GM21381 (cell line): Measurements from ENCODE around the gene RAPGEF6.
"Not testable (repeated sequence)": the region's sequence is repeated elsewhere in the genome, so short reads cannot be mapped to it uniquely, and the experiment has no call there.

Source experiments
- ATAC-seq: cut with Tn5 transposase; IDR thresholded peaks from one replicate; pipeline ENCODE4 v1.9.1; 2021; ENCODE audit warnings: mild to moderate bottlenecking, moderate library complexity; ENCODE audit not compliant: unreplicated experiment

Gene RAPGEF6

DNA sequence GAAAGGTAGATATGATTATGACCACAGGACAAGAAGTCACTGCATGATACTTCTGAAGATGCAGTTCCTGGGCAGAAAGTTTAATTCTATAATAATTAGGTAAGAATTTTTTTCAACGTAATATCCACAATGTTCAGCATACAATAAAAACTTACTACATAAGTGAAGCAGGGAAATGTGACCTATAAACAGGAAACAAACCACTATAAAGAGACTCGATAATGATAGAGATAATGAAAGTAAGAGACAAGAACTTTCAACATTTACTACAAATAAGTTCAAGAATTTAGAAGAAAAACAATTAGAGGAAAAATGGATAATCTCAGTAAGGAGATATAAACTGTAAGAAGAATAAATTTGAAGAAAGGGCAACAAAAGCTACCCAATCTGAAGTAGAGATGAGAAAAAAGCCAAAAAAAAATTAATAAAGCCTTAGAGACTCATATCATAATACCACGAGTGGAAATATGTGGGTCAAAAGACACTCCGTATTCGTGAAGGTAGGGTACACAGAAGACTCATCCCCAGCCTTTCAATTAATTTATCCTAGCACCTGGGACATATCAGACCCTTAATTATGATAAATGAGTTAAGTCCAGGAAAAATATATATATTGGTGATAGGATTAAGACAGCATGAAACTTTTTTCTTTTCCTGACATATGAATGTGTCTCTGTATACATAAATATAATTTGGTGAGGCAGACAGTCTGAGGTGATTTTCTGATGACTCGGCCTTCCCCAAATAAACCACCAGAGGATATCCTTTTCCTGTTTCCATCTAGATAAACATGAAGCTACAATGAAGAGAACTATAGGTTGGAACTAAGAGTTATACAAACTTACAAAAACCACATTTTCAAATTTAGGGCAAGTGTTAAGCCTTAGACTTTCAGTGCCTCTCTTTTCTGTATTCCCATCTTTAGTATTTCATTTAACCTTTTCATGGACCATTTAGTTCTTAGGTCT, 120.4 kb downstream of the RAPGEF6 start:
- no peak for ATAC-seq

DNA sequence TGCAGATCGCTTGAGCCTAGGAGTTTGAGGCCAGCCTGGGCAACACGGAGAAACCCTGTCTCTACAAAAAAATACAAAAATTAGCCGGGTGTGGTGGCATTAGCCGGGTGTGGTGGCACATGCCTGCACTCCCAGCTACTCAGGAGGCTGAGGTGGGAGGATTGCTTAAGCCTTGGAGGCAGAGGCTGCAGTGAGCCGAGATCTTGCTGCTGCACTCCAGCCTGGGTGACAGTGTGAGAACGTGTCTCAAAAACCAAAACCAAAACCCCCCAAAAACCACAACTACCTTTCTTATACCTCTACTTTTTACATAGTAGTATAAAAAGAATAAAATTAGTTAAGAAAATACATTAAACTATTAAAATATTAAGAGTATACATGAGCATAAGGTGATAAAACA, 121.2 kb downstream of the RAPGEF6 start:
- no peak for ATAC-seq

DNA sequence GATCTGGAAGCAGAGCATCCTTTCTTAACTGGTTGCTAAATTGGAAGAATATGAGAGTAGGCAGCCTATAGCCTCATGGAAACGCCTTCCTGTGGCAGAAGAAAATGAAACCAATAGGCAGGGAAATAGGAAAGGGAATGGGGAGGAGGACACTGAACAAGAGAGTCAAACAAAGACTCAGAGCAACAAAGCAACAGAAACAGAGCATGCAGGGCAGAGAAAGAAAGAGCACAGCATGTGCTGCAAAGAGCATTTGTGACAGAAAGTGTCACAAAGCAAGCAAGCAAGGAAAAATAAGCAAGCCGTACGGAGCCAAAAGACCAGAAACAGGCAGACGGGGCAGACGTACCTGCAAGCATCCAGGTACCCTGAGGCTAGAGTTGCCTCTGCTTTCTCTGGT, 123.1 kb downstream of the RAPGEF6 start:
- ATAC-seq, result no peak

DNA sequence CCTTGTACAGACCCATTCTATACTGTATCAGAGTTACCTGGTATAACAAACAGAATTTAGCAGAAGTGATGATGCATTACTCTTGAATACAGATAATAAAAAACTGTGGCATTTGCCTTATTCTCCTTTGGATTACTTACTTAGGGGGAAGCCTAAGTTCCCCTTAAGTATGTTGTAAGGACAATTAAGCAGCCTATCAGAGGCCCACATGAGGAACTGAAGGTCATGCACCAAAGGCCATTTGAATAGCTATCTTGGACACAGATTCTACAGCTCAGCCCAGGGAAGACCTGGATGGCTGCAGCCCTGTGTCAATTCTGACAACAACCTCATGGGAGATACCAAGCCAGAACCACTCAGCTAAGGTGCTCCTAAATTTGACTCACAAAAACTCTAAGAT, 125.2 kb downstream of the RAPGEF6 start:
- ATAC-seq, result no peak

DNA sequence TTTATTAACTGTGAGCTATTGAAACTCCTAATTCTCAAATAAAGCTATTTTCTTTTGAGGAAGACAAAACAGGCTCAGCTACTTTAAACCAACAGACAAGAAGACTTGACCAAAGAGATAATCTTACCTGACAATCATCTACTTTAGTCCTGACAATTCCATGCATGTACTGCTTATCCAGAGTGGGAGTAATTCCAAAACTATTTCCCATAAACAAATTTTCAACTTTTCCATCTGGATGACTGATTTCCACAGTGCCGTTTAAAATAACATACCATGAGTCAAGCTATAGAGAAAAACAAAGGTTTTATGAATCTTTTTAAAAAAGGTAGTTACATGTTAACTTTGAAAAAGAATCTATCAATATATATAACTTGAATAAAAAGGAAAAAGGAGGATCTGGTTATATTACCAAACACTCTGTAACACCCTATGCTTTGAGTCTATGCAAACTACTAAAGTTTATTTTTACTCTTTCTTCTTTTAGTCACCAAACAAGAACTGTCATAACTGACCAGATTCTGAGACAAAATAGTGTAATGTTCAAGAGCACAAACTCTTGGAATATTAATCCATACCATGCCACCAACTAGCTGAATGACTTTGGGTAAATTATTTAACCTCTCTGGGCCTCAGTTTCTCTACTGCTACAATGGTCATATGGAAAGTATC, 129.7 kb downstream of the RAPGEF6 start:
- ATAC-seq, result no peak

DNA sequence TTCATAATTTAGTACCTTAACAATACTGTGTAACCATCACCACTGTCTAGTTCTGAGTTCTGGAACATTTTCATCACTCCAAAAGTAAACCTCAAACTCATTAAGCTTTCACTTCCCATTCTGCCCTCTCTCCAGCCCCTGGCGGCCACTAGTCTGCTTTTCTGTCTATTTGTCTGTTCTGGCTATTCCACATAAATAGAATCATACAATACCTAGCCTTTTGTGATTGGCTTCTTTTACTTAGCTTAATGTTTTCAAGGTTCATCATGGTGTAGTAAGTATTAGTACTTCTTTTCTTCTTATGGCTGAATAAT, 138.7 kb downstream of the RAPGEF6 start:
- peak; percentile 95 for ATAC-seq

DNA sequence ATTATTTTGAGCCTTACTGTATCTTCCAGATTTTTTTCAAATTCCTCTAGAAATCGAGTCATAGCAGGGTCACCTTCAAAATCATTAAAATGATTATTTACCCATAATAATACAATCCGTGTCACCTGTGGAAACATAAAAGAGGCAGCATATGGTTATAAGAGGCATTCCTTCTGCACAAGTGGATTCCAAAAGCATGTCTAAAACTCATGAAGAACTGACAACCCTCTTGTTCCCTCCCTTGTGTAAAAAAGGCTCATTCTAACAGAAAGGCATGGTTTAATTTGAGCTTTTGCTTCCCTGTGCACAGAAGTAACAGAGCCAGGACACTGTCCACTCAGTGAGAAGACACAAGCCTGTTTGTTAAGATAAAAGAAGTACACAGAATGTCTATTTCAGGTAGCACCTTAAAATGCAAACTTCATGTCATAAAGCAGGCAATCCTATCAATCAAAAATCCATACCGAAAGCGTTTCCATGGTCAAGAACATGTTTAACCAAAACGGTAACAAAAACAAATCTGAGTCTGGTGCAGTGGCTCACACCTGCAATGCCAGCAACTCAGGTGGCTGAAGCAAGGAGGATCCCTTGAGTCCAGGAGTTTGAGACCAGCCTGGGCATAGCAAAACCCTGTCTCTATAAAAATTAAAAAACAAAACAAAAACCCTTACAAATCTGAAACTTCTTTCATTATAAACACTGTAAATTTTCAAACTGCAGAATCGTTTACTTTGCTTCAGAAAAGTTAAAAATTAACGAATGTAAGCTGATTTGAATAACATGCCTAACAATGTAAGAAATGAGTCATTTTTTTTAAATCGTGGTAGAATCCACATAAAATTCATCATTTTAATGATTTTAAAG, 139.3 kb downstream of the RAPGEF6 start:
- ATAC-seq, result peak; percentile 33

DNA sequence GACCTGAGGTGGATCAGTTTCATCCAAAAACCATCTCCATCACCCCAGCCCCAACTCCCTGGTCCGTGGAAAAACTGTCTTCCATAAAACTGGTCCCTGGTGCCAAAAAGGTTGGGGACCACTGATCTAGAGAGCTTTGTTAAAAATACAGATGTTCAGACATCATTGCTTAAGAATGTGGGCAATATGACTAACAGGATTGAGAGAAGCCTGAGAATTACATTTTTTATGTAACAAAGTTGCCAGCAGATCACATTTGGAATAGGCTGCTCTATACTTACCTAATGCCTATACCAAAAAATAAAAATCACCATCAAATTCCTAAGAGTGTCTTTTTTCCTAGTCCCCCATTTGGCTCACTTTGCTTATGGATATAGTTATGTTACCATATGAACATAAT, 143.3 kb downstream of the RAPGEF6 start:
- ATAC-seq, result no peak

DNA sequence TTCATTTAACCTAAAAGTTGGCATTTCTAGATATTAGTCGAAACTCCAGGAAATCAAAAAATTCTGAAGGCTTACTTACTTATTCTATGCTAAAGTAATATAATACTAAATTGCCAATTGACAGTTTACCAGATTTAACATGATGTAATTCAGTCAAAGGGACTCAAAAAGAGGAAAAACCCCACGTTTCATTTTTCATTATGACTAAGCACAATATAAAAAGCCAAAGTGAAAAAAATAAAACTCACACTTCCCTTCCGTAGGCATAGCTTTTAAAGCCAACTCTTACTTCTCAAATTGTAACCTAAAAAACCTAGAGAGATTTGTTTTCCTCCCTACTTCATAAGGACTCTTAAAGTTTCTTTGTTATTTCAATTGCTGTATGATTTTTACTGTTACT, 146.6 kb downstream of the RAPGEF6 start:
- ATAC-seq, result peak; percentile 88

DNA sequence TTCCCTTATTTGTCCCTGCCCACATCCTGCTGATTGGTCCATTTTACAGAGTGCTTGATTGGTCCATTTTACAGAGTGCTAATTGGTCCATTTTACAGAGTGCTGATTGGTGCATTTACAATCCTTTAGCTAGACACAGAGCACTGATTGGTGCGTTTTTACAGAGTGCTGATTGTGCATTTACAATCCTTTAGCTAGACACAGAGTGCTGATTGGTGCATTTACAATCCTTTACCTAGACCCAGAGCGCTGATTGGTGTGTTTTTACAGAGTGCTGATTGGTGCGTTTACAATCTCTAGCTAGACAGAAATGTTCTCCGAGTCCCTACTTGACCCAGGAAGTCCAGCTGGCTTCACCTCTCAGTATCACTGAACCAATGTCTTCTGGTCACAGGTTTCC, 147.7 kb downstream of the RAPGEF6 start:
- not testable (repeated sequence) for ATAC-seq

DNA sequence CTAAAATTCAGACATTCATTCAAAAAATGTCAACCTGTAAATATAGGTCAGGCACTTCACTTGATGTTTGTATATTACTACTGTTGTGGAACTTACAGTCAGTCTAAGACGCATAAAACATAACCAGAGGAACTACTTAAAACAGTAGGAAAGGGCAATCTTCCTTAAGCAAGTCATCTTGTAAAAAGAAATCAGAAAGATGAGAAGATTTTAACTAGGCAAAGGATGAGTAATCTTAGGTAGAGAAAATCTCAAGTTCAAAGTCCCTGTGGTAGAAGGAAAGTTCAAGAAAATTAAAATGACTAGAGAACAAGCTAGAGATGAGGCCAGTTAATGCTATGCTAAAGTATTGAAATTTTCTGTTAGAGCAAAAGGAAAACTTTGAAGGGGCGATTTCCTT, 152.4 kb downstream of the RAPGEF6 start:
- no peak for ATAC-seq

DNA sequence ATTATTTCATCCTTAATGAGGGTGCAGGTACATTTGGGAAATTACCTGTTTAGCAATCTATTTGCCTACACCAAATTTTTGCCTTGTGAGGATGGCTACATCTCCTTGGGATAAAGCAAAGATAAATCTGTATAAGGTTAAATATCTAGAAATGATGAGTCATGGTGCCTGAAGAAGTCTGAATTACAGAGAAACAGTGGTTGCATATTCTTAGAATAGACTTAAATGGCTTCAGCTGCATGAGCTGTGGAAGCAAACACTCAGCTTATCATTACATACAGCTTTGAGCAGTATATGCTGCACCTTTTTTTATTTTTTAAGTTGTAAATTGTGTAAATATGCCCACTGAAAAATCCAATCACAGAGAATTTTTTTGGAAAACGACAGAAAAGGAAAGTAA, 153.5 kb downstream of the RAPGEF6 start:
- no peak for ATAC-seq

DNA sequence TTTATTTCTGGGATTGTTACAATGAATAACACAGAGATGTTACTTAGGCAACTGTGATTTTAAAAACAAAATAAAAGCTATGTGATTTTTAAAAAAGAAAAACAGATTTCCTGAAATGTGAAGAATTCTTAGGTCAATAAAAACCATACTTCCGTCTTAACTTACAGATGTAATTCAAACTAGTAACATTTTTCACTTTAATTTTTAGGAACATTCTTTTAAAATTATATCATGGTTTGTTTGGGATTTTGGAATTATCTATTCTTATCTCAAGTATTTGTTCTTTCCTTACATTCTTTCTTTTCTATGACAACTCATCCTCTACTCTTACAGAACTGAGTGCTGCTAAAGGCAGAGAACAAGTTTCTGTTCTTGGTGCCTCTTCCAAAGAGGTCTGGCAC, 159.5 kb downstream of the RAPGEF6 start:
- no peak for ATAC-seq

DNA sequence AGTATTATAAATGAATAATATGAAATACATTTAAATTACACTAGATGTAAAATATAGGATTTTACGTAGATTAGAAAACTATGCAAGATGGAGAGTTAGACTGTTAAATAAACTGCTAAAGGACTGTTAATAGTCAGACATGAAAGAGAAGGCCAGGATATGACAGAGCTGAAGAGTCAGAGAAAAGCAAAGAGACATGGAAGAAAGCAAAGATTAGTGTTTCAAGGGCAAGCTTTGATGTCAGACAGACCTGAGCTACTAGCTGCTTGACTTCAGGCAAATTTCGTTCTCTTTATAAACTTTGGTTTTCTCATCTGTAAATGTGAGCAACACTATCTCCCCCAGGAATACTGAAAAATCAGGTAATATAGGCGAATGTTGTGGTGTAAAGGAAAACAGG, 161.3 kb downstream of the RAPGEF6 start:
- no peak for ATAC-seq

DNA sequence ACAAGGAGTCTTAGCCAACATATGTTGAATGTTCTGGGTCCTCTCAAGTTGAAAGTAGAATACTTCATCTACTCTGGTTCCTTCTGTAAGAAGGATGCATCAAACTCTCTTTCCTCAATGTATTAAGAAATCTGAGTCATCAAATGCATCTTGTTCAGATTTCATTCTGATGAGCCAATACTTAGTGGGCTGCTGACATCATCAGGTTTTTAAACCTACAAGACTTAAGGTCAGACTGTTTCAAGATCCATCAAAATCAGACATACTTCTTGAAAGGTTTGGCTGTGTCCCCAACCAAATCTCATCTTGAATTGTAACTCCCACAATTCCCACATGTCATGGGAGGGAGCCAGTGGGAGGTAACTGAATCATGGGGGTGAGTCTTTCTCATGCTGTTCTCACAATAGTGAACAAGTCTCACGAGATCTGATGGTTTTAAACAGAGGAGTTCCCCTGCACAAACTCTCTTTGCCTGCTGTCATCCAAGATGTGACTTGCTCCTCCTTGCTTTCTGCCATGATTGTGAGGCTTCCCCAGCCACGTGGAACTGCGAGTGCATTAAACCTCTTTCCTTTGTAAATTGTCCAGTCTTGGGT, 168.8 kb downstream of the RAPGEF6 start:
- ATAC-seq, result no peak

DNA sequence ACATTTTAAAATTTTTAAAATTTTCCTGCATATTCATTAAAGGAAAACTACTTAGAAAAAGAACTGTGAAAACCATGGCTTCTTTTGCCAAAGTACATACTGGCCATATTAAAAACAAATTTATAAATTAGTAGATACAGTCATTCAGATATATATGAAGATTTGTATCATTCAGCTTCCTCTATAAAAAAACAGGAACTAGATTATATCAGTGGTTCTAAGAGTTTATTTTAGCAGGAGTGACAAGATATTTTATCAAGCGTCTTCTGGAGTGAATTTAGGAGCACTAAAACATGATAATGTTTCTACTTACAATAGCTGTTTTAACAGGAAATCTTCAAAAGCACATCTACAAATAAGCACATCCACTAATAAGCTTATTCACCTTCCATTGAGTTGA, 171.4 kb downstream of the RAPGEF6 start:
- ATAC-seq, result no peak

DNA sequence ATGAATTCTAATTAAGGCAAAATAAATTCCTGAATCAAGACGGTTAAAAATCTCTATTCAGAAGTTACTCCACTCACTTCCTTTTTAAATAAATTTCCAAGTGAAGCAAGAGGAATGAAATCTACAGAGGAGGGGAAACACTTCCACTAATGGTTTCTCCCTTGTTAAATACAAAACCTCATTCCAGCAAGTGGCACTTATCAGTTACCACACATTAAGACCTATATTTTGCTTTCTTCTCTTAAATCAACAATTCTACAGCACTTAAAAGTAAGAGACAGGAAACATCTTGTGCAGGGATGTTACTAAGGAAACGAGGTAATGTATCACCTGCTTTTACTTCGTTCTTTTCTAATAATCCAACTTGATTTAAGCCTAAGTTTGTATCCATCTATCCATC, 172.6 kb downstream of the RAPGEF6 start:
- ATAC-seq, result no peak

DNA sequence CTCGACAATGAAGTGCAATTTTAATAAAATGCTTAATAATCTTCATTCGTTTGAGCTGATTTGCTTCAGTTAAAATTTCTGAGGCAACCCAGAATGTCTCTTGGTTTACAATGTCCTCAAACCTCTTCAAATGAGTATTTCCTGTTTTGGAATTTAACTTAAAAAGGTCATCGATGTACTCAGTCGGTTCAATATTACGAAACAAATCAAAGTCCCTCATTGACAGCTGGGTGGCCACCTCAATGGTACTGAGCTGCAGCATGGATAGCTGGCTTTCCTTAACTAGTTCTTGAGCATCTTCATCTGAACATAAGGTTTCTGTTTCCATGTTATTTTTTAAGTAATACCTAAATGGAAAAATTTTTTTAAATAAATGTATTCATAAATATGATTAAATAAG, 173.3 kb downstream of the RAPGEF6 start:
- no peak for ATAC-seq

DNA sequence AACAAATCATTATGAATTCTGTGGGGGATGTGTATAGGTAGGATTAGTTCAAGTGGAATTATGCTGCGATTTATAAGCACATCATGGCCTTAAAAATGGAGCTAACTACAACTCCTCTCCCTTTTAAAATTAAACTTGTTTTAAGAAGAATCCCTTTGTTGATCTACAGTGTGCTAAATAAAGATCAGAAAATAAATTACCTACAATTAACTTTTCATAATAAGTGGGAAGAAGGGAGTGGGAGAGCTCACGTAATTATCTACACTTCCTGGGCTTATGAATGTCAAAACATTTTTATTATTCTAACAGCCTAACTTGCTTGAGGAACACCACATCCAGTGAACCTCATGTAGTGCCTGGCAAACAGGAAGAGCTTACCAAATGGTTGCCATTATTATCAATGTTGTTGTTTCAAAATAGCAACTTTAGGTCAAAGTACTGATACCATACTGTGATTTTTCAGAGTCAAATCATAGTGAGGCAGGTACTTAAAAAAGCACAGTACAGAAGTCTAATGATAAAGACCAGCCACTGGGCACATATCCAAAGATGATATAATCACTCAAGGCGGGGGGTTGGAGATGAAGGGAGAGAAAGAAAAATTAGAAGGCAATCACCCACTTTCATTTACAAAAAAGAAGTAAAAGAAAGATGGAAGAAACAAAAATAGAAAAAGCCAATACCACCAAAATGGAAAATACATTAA, 174.0 kb downstream of the RAPGEF6 start:
- no peak for ATAC-seq

DNA sequence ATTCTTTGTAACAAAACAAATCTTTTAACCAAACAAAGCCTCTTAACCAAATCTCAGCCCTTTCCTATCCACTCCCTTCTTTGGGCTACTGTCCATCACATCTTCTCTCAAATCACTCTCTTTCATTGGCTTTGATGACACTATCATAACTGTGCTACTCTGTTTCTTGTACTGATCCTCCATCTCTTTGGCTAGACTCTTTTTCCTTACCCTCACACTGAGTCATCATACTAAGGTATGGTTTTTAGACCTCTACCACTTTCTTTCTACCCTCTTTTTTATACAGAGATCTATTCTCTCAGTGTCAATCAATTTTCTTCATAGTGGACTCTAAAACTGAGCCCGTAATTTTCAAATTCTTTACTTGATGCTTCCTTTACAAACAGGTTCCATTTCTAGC, 174.9 kb downstream of the RAPGEF6 start:
- ATAC-seq, result no peak

DNA sequence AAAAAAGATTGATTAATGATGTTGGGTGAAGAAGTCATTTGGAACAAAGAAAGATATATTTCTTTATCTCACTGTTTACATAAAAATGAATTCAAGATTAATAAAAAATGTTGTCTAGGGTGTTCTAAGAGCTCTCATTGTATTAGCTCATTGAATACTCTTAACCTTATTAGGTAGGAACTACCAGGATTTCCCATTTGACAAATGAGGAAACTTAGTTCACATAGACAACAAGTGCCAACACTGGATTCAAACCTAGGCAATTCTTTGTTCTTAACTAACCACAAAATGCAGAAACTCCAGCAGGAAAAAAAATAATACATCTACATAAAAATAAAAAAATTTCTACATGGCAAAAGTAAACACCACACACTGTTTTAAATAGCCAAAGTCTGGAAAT, 175.8 kb downstream of the RAPGEF6 start:
- no peak for ATAC-seq
